HG02884 (cell line): ENCODE results near the gene SQSTM1.

ENCODE experiments used
- ATAC-seq: cut with Tn5 transposase; IDR thresholded peaks from one replicate; pipeline ENCODE4 v1.9.1; 2021; ENCODE audit warnings: mild to moderate bottlenecking, moderate library complexity; ENCODE audit not compliant: unreplicated experiment

Gene SQSTM1

DNA sequence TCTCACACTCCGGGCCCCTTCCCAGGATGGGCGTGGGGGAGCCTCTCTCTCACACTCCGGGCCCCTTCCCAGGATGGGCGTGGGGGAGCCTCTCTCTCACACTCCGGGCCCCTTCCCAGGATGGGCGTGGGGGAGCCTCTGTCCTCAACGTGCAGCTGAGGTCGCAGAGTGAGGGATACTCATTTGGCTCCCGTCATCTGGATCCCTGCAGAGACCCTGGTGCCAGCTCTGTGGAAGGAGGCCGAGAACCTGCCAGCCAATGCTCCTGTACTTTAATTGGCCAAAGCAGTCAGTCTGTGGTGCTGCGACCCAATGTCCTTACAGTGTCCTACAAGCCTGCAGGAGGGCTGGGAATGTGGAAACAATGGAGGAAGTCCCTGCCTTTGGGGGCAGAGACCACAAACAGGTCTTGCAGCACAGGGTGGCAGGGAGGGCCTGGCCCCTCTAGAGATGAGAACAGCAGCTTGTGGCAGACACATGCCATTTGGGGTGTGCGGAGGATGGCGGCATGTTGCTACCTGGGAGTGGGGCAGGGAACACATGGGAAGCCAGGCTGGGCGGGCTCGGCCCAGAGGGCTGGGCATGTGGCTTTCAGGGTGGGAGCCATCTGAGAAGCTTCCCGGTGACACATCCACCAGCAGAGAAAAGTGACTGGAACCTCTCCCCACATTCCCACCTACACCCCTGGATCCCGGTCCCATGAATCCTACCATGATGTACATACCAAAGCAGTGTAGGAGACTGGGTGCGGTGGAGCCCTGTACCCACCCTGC is 51.5 kb downstream of the SQSTM1 start:
- ATAC-seq, result no peak

DNA sequence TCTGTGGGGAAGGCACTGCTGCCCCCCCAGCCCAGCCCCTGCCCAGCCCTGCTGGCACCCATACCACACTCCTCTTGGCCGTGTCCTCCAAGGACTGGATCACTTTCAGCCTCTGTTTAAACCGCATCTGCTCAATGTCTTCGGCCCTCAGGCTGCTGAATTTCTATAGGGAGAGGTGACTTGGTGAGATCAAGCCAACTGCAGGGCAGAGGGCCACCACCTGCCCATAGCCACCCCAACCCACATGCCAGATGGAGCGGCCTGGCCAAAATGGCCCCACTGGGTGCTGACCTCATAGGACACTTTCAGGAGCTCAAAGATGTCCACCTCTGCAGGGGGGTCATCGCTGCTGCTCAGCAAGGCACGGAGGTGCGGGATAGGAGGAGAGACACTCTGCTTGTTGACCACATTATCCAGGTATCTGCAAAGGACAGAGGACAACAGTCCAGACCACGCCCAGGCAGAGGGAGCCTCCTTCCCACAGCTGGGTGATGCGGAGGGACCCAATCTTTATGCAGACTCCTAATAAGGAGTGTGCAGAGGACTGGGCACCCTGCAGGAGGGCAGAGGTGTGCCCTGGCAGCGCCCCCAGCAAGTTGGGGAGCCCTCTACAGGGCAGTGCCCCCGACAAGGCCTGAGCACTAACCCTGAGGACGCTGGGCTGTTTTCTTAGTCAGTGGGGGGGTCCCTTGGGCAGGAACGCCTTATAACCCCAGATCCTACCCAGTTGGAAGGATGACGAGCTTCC is 52.3 kb downstream of the SQSTM1 start:
- no peak for ATAC-seq

DNA sequence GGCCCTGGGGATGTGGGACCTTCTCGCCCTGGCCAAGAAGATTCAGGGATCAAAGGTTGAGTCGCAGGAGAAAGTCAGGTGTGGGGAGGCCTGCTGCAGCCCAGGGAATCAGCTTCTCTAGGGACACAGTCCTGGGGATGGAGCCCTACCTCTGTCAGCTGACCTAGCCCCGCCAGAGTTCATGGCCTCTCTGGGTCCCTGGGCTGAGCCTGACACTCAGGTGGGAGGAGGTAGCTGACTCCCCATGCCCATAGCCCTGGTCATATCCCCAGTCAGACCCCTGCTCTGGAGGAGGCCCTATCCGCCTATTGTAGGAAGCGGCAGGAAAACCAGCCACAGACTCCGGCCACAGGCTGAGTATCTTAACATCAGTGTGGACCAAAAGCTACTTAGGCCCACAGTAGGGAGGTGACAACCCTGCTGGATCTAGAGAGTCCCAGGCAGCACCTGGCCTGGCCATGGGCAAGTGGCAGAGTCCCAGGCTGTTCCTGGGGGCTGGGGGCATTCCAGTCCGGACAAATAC is 52.9 kb downstream of the SQSTM1 start:
- no peak for ATAC-seq

GRCh38 chr5:179874136-179874535 is 53.4 kb downstream of the SQSTM1 start:
- ATAC-seq, result no peak

GRCh38 chr5:179874536-179875292 is 54.0 kb downstream of the SQSTM1 start:
- ATAC-seq, result no peak

GRCh38 chr5:179875741-179876609 is 55.3 kb downstream of the SQSTM1 start:
- no peak for ATAC-seq

- ATAC-seq, result no peak
Measured at GRCh38 chr5:179876610-179876952, 55.9 kb downstream of the SQSTM1 start.

DNA sequence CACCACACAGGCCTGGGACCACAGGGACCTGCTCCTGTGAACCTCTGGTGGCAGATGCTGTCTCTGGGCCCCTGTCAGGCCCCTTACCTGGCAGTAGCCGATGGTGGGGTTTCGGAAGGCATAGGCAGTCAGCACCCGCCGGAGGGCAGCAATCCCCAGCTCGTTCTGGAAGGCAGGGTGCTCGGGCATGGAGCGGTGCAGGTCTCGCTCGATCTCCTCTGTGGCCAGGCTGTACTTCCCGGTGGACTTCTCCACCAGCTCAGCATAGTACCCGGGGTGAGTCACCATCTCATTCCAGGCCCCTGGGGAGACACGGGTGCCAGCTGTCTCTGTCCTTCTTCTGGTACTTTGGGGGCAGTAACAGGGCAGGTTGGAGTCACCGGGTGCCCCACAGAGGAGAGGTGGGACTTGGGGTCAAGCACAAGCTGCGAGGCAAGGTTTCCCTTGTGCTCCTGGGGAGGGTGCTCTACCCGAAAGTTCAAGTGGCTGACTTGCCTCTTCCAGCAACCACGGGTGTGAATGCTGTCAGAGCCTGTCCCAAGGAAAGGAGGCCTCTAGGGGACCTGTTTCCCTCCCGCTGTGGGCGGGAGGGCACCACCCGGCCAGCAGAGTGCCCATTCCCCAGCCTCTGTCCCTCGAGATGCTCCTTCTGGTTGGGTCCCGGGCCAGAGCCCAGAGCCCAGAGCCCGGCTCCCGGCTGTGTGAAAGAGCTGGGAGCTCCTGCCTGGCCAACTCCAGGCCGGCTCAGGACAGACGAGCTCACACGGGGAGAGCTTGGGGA is 57.7 kb downstream of the SQSTM1 start:
- no peak for ATAC-seq

GRCh38 chr5:179879003-179879689 is 58.4 kb downstream of the SQSTM1 start:
- ATAC-seq, result no peak

DNA sequence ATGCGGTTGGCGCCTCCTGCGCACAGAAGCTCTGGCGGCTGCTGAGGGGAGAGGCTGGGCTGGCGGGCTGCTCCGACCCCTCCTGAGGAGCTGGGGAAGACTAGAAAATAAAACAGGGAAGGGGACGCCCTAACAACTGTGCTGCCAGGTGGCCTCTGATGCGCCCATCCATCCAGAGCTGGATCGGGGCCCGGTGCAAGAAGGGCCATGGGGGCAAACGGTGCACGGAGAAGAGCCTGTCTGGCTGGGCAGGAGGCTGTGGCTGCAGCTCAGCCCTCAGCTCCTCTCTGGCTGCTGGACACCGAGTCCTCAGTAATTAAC is 58.9 kb downstream of the SQSTM1 start:
- ATAC-seq, result no peak

GRCh38 chr5:179880066-179880650 is 59.5 kb downstream of the SQSTM1 start:
- no peak for ATAC-seq

- no peak for ATAC-seq
Measured at GRCh38 chr5:179880848-179881590, 60.3 kb downstream of the SQSTM1 start.

- ATAC-seq, result no peak
Measured at GRCh38 chr5:179882338-179882737, 61.6 kb downstream of the SQSTM1 start.

DNA sequence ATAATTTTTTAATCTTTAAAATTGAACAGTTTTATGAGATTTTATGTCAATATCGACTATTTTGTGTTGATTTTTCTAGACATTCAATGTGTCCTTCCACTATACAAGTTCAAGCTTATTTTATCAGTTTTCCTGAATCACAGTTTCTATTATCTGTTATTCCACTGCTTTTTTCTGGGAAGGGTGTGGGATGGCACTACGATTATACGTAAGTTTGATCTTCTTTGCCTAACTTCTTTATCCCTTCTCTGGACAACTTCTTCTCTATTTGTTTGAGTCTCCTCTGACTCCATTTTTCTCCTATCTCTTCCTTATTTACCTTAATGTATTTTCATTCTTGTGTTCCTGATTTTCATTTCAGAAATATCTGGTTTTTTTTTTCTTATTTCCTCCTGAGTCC is 62.5 kb downstream of the SQSTM1 start:
- ATAC-seq, result no peak

DNA sequence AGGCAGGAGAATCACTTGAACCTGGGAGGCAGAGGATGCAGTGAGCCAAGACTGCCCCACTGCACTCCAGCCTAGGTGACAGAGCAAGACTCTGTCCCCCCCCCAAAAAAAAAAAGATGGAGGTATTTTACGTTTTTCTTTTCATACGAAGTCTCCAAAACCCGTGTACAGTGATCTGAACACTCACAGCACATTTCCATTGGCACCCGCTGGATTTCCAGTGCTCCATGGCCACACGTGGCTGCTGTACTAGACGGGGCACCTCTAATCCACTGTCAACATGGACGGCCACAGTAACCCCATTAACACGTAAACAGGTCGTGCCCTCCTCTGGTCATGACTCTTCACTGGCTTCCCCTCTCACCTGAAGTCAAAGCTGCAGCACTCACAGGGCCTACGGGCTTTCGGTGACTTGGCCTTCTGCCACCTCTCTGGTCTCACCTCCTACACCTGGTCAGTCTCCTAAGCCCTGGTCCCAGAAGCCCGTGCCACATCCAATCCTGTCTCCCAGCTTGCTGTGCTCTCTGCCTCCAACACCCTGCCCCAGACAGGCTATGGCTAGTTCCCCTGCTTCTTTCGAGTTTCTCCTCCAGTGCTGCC is 64.9 kb downstream of the SQSTM1 start:
- no peak for ATAC-seq

- ATAC-seq, result no peak
Measured at GRCh38 chr5:179886190-179886911, 65.6 kb downstream of the SQSTM1 start.

- no peak for ATAC-seq
Measured at GRCh38 chr5:179887095-179887494, 66.4 kb downstream of the SQSTM1 start.
